SK-MEL-5 (cell line): Measurements from ENCODE around the gene PGGHG. TPM values are rescaled to one million over a fixed set of nuclear protein-coding genes. Genes with fewer than 3 reads are reported as not detected.
"Not testable (repeated sequence)": the region's sequence is repeated elsewhere in the genome, so short reads cannot be mapped to it uniquely, and the experiment has no call there.

Source experiments
- DNase-seq: peaks from one replicate; pipeline ENCODE4 v3.0.0-alpha.2; 2016; ENCODE audit warnings: low read depth, low spot score
- in situ Hi-C: cut with HindIII; loops from 2 replicates; pipeline ENCODE4 v1.10.0; 2016; ENCODE audit warnings: low sequenced_read_pairs, high pct_unique_total_duplicates, low pct_unique_long_range_greater_than_20kb
- small RNA-seq, 2 experiments: library from RNA; depleted of rRNA; stranded (forward); fragments of <200 nt; gene quantifications; one replicate each; pipeline ENCODE3, GENCODE V24; 2014
- total RNA-seq: library from RNA; depleted of rRNA; stranded (reverse); fragments of >200 nt; shearing (Covaris generic); gene quantifications from 2 replicates; pipeline ENCODE4 v1.2.3, GENCODE V29; 2014; rRNA removed

The PGGHG gene
- total RNA-seq, 1 experiment from 2014 or later = 12.6 TPM

DNA sequence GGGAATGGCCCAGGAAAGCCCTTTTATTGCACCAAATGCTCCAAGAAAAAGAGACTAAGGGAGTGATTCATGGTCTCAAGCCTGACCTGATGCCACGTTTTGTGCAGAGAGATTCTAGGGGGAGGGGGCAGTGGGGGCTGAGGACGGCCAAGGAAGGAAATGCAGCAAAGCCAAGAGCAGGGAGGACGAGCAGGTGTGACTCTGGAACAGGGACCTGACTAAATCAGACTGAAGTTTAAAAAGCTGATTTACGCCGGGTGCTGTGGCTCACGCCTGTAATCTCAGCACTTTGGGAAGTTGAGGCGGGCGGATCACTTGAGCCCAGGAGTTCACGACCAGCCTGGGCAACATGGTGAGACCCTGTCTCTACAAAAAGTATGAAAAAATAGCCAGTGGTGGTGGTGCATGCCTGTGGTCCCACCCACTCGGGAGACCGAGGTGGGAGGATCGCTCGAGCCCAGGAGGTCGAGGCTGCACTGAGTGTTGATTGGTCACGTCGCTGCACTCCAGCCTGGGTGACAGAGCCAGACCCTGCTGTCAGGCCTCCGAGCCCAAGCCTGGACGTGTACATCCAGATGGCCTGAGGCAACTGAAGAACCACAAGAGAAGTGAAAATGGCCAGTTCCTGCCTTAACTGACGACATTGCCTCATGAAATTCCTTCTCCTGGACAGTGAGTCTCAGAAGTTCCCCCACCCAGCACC lies 42.6 kb downstream of the PGGHG start:
- in situ Hi-C loops = no loop called here
- DNase-seq = no peak

DNA sequence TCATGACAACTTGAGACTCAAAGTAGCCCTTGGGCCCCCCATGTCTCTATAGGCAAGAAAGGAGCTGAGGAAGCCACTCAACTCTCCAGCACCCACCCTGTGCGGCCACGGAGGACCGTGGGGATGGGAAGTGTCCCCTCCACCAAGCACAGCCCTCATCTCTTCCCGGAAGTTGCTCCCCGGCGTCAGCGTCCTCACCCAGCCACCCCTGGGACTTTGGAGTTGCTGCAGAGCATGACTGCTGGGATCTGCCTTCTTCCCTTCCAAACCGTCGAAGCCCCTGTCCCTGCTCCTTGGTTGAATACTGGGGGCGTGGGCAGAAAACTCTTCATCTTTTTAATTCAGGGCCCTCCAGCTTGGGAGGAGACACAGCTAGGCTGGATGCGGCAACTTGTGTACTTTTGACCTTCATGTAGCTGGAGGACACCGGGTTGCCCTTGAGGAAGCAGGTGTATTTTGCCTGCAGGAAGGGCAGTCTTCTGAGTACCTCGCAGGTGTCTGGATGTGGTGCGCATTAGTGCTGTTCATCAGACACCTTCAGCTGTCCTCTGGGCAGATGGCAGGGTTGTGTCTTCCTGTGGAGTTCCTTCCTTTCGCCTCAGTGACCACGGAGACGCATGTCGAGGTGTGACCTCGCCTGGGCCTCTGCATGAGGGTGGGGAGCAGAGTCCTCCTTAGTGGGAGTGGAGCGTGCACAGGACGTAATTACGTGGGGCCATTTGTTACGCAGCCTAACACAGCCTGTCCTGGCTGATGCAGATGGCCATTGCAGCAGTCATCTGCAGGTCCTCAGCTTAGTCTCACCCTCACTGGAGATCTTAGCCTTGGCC lies 43.9 kb downstream of the PGGHG start:
- no peak for DNase-seq
- in situ Hi-C loops = no loop called here

GRCh38 chr11:333616-334263 lies 44.8 kb downstream of the PGGHG start:
- in situ Hi-C loops, DNase-seq: not testable (repeated sequence)

GRCh38 chr11:334264-334994 lies 45.5 kb downstream of the PGGHG start:
- no peak for DNase-seq
- in situ Hi-C loops = no loop called here

- in situ Hi-C loops = no loop called here
- DNase-seq = no peak
Measured at GRCh38 chr11:335779-336658, 47.1 kb downstream of the PGGHG start.

- in situ Hi-C loops = no loop called here
Measured at GRCh38 chr11:336659-337198, 47.8 kb downstream of the PGGHG start.

GRCh38 chr11:337711-338110 lies 48.8 kb downstream of the PGGHG start:
- no peak for DNase-seq
- in situ Hi-C loops = no loop called here

More at GRCh38 chr11:336659-337198, 47.8 kb downstream of the PGGHG start:
- DNase-seq = no peak

GRCh38 chr11:339963-340362 lies 51.0 kb downstream of the PGGHG start:
- in situ Hi-C loops = no loop called here
- DNase-seq = no peak

- DNase-seq = no peak
- in situ Hi-C loops = no loop called here
Measured at GRCh38 chr11:340539-341512, 51.9 kb downstream of the PGGHG start.

DNA sequence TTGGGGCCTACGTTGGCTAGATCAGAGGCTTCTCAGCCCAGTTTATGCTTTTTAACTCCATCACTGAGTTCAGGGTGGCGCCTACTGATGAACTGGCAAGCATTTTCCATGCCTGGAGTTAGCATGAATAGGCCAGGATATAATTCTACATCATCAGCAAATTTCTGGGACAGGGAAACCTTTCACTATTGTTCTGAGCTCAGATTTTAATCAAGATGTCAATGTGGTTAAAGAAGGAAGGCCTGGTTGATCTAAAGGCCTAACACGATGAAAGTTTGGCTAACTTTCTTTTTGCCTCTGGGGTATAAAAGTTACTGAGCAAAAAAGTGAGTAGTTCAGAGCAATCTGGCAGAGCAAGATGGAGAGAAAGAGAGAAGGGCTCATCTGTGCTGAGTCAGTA lies 53.4 kb downstream of the PGGHG start:
- in situ Hi-C loops = no loop called here
- peak; percentile 91 for DNase-seq

- in situ Hi-C loops = no loop called here
- no peak for DNase-seq
Measured at GRCh38 chr11:344836-345578, 56.1 kb downstream of the PGGHG start.

Small RNA genes lying within 50 kb of the gene (small RNA-seq; reads per million reads assigned to genes)
- gene AC136475.6 = 0 reads per million in 2 experiments

Other genes with a start within 250 kb of the PGGHG start
- gene SCGB1C1, start 96.0 kb upstream of the PGGHG start, total RNA-seq = not detected in 2 replicates
- 15.5 and 16.3 TPM in 2 replicates for gene BET1L, start 81.7 kb upstream of the PGGHG start, total RNA-seq
- gene RIC8A, start 81.4 kb upstream of the PGGHG start, total RNA-seq = 93.8 and 117 TPM in 2 replicates
- gene SIRT3, start 52.8 kb upstream of the PGGHG start, total RNA-seq = 8.4 and 8.8 TPM in 2 replicates
- 133 and 140 TPM in 2 replicates for gene PSMD13, start 52.1 kb upstream of the PGGHG start, total RNA-seq
- gene NLRP6, start 10.7 kb upstream of the PGGHG start, total RNA-seq = 0.11 TPM in 1 of 2 replicates, not detected in the other
- gene IFITM5, start 10.4 kb downstream of the PGGHG start, total RNA-seq = not detected in 2 replicates
- 4.2 and 8.0 TPM in 2 replicates for gene IFITM2, start 18.7 kb downstream of the PGGHG start, total RNA-seq
- gene IFITM1, start 24.9 kb downstream of the PGGHG start, total RNA-seq = 0.32 and 0.79 TPM in 2 replicates
- 30.3 and 40.0 TPM in 2 replicates for gene IFITM3, start 31.7 kb downstream of the PGGHG start, total RNA-seq
- 1.1 and 1.4 TPM in 2 replicates for gene B4GALNT4, start 80.4 kb downstream of the PGGHG start, total RNA-seq
- not detected in 2 replicates for gene PKP3, start 105.1 kb downstream of the PGGHG start, total RNA-seq
- gene SIGIRR, start 125.9 kb downstream of the PGGHG start, total RNA-seq = 23.4 and 25.6 TPM in 2 replicates
- gene ANO9, start 152.9 kb downstream of the PGGHG start, total RNA-seq = not detected in 2 replicates
- gene PTDSS2, start 161.2 kb downstream of the PGGHG start, total RNA-seq = 41.7 and 45.6 TPM in 2 replicates
- gene RNH1, start 218.1 kb downstream of the PGGHG start, total RNA-seq = 178 and 180 TPM in 2 replicates
- gene HRAS, start 246.4 kb downstream of the PGGHG start, total RNA-seq = 48.3 and 55.6 TPM in 2 replicates
- gene LRRC56, start 248.4 kb downstream of the PGGHG start, total RNA-seq = 0.11 and 0.13 TPM in 2 replicates